ENCODE measurements around the gene CTLA4.

DNA sequence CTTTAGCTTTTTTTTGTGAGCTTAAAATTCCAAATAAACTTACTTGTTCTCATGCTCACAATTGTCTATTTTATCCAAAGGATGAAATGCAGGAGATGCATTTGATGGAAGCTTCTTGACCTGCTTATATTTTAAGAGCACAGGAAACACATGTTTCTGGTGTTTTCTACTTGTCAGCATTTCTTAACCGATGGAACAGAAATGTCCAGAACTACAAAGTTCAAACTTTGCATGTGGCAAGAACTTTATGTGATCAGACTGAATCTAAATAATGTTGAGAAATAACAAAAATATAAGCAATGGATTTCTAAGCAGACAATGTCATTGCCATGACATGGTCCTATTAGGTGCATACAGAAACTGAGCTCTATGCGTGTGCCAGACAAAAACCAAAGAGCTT is 9.9 kb upstream of the CTLA4 start:
- TF ChIP-seq, protein P1, sequence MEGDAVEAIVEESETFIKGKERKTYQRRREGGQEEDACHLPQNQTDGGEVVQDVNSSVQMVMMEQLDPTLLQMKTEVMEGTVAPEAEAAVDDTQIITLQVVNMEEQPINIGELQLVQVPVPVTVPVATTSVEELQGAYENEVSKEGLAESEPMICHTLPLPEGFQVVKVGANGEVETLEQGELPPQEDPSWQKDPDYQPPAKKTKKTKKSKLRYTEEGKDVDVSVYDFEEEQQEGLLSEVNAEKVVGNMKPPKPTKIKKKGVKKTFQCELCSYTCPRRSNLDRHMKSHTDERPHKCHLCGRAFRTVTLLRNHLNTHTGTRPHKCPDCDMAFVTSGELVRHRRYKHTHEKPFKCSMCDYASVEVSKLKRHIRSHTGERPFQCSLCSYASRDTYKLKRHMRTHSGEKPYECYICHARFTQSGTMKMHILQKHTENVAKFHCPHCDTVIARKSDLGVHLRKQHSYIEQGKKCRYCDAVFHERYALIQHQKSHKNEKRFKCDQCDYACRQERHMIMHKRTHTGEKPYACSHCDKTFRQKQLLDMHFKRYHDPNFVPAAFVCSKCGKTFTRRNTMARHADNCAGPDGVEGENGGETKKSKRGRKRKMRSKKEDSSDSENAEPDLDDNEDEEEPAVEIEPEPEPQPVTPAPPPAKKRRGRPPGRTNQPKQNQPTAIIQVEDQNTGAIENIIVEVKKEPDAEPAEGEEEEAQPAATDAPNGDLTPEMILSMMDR (IDR thresholded peaks at IDR 0.05; ENCODE audit: low read depth, low read length): no peak
- TF ChIP-seq POLR2A (IDR thresholded peaks at IDR 0.05; ENCODE audit: extremely low read depth, insufficient read length) (no peak), MYC (IDR thresholded peaks at IDR 0.05; ENCODE audit: low read depth, low read length) (no peak)
- TF ChIP-seq, protein P2, sequence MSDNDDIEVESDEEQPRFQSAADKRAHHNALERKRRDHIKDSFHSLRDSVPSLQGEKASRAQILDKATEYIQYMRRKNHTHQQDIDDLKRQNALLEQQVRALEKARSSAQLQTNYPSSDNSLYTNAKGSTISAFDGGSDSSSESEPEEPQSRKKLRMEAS (IDR thresholded peaks at IDR 0.05; ENCODE audit: low read depth, low read length): no peak
